SK-N-SH (cell line): ENCODE measurements around the gene GATA3. TPM values are rescaled to one million over a fixed set of nuclear protein-coding genes. Genes with fewer than 3 reads are reported as not detected.

Experiments used
- CTCF ChIA-PET: fragments of 300-600, 350-600 bp; formaldehyde crosslinking; extraction: SDS; loops from one replicate; lab custom pipeline; 2021; lab: Yijun Ruan, JAX
- POLR2A ChIA-PET: fragments of 350-600 bp; sonication (Branson Sonifier 250); formaldehyde crosslinking; extraction: SDS; loops from one replicate; lab custom pipeline; 2020; ENCODE audit warnings: antibody characterized with exemption, inconsistent platforms; lab: Yijun Ruan, JAX
- DNase-seq: peaks from one replicate; pipeline ENCODE4 v3.0.0; 2012
- H2AFZ ChIP-seq: fragments of 200-600 bp; sonication (generic); 2 replicates; pipeline ENCODE4 v1.8.1; 2016; ENCODE audit warnings: antibody characterized with exemption, mild to moderate bottlenecking, low read depth
- H3F3A ChIP-seq: fragments of 200-600 bp; sonication (generic); replicated peaks from 2 replicates; pipeline ENCODE3; 2016; ENCODE audit warnings: antibody characterized with exemption, mild to moderate bottlenecking; ENCODE audit not compliant: insufficient read depth
- H3K27ac ChIP-seq, 2 experiments: fragments of 200-500 bp in 1 of 2; fragments of 200-600 bp in 1 of 2; sonication (Bioruptor generic) in 1 of 2; sonication (generic), shearing (Covaris generic) in 1 of 2; 2 replicates each; pipeline versions ENCODE4 v1.5.1 to v1.6.1; 2014 to 2016; ENCODE audit warnings: low read depth in 2 of 2, inconsistent platforms in 1 of 2, low read length in 1 of 2, mild to moderate bottlenecking in 1 of 2, mixed read lengths in 1 of 2
- H3K27me3 ChIP-seq: fragments of 200-600 bp; sonication (generic), shearing (Covaris generic); 2 replicates; pipeline ENCODE4 v1.6.1; 2016; ENCODE audit warnings: mixed run types; ENCODE audit not compliant: insufficient read depth
- H3K36me3 ChIP-seq, 2 experiments: fragments of 200-500 bp in 1 of 2; fragments of 200-600 bp in 1 of 2; sonication (Bioruptor generic) in 1 of 2; sonication (generic) in 1 of 2; replicated peaks in 1 of 2; 2 replicates each; pipeline versions ENCODE3 to v1.5.1; 2014 to 2016; ENCODE audit warnings: low read length in 1 of 2, mild to moderate bottlenecking in 1 of 2; ENCODE audit not compliant: insufficient read depth in 2 of 2, control insufficient read depth in 1 of 2
- H3K4me1 ChIP-seq, 2 experiments: fragments of 200-500 bp in 1 of 2; fragments of 200-600 bp in 1 of 2; sonication (Bioruptor generic) in 1 of 2; sonication (generic), shearing (Covaris generic) in 1 of 2; 2 replicates each; pipeline versions ENCODE4 v1.5.1 to v1.6.1; 2014 to 2016; ENCODE audit warnings: low read depth in 1 of 2, low read length in 1 of 2, mixed run types in 1 of 2; ENCODE audit not compliant: insufficient read depth in 2 of 2, control insufficient read depth in 1 of 2
- H3K4me2 ChIP-seq: fragments of 200-600 bp; sonication (generic), shearing (Covaris generic); 2 replicates; pipeline ENCODE4 v1.6.1; 2017; ENCODE audit warnings: mixed run types
- H3K4me3 ChIP-seq, 2 experiments: fragments of 200-500 bp in 1 of 2; fragments of 200-600 bp in 1 of 2; sonication (Bioruptor generic) in 1 of 2; sonication (generic), shearing (Covaris generic) in 1 of 2; 2 replicates each; pipeline versions ENCODE4 v1.5.1 to v1.8.1; 2014 to 2016; ENCODE audit warnings: low read depth in 2 of 2, inconsistent platforms in 1 of 2, low read length in 1 of 2, mild to moderate bottlenecking in 1 of 2, mixed read lengths in 1 of 2, moderate library complexity in 1 of 2
- H3K79me2 ChIP-seq: fragments of 200-600 bp; sonication (generic); 2 replicates; pipeline ENCODE4 v1.8.1; 2017; ENCODE audit warnings: mild to moderate bottlenecking; ENCODE audit not compliant: insufficient read depth
- H3K9ac ChIP-seq: fragments of 200-600 bp; sonication (generic); 2 replicates; pipeline ENCODE4 v1.6.1; 2017; ENCODE audit warnings: mixed run types
- H3K9me2 ChIP-seq: fragments of 200-600 bp; sonication (generic); 2 replicates; pipeline ENCODE4 v1.6.1; 2017; ENCODE audit warnings: mixed run types
- H3K9me3 ChIP-seq: fragments of 200-600 bp; sonication (generic); 2 replicates; pipeline ENCODE4 v1.6.1; 2017; ENCODE audit warnings: mixed run types, mild to moderate bottlenecking, moderate library complexity
- H4K20me1 ChIP-seq: fragments of 200-600 bp; sonication (generic); 2 replicates; pipeline ENCODE4 v1.6.1; 2017; ENCODE audit warnings: mild to moderate bottlenecking, mixed run types; ENCODE audit not compliant: insufficient read depth
- FOXM1 ChIP-seq: IDR thresholded peaks from 2 replicates; pipeline ENCODE4 v1.4.0; 2012; ENCODE audit warnings: low read depth, mild to moderate bottlenecking
- IRF3 ChIP-seq: fragments of 150-350 bp; IDR thresholded peaks from 2 replicates; pipeline ENCODE4 v1.6.1; 2016; ENCODE audit warnings: mild to moderate bottlenecking, low read depth, low read length
- MAX ChIP-seq: IDR thresholded peaks from 2 replicates; pipeline ENCODE4 v1.4.0; 2012; ENCODE audit warnings: low read depth
- MXI1 ChIP-seq: IDR thresholded peaks from 2 replicates; pipeline ENCODE4 v1.6.1; 2012; ENCODE audit warnings: mild to moderate bottlenecking, low read depth, low read length, improper control_type of control experiment
- NFIC ChIP-seq: IDR thresholded peaks from 2 replicates; pipeline ENCODE4 v1.4.0; 2012; ENCODE audit warnings: borderline replicate concordance
- REST ChIP-seq: IDR thresholded peaks from 2 replicates; pipeline ENCODE4 v1.6.1; 2012; ENCODE audit warnings: mild to moderate bottlenecking, low read depth, low read length, moderate library complexity
- RFX5 ChIP-seq: IDR thresholded peaks from 2 replicates; pipeline ENCODE4 v1.6.1; 2012; ENCODE audit warnings: mild to moderate bottlenecking, improper control_type of control experiment, low read length
- SMC3 ChIP-seq: IDR thresholded peaks from 2 replicates; pipeline ENCODE4 v1.6.1; 2012; ENCODE audit warnings: low read depth, low read length, improper control_type of control experiment
- TAF1 ChIP-seq: IDR thresholded peaks from 2 replicates; pipeline ENCODE4 v1.6.1; 2012; ENCODE audit warnings: low read depth, mild to moderate bottlenecking, low read length, moderate library complexity, borderline replicate concordance
- TCF12 ChIP-seq: IDR thresholded peaks from 2 replicates; pipeline ENCODE4 v1.4.0; 2012
- TEAD4 ChIP-seq: IDR thresholded peaks from 2 replicates; pipeline ENCODE4 v1.4.0; 2012; ENCODE audit warnings: mild to moderate bottlenecking, borderline replicate concordance; ENCODE audit not compliant: insufficient read depth
- USF2 ChIP-seq: fragments of 150-350 bp; IDR thresholded peaks from 2 replicates; pipeline ENCODE4 v1.6.1; 2017; ENCODE audit warnings: antibody characterized with exemption, low read length, low read depth, borderline replicate concordance
- ZBTB33 ChIP-seq: IDR thresholded peaks from 2 replicates; pipeline ENCODE4 v1.4.0; 2012; ENCODE audit warnings: low read depth, borderline replicate concordance
- WGBS: methylation state at CpG from one replicate; pipeline ENCODE4 v1.1.6; 2017; ENCODE audit warnings: low lambda C conversion rate; 5-methylcytosine and 5-hydroxymethylcytosine counted together
- polyA plus RNA-seq, 3 experiments: library from polyadenylated mRNA; depleted of rRNA; stranded (reverse); fragments of >200 nt; gene quantifications; 2 replicates each; pipeline ENCODE4 v1.2.3, GENCODE V29; 2012

The GATA3 gene
- polyA plus RNA-seq, 1 of the 3 experiments (the other 2 are of a cell fraction) = 14.3 TPM

GRCh38 chr10:8023321-8023720 is 31.2 kb upstream of the GATA3 start:
- no peaks in the 10 kb centered on the region for H4K20me1 ChIP-seq
- H3K9me3 ChIP-seq = no peaks in the 10 kb centered on the region
- no peak overlapping the region for H2AFZ ChIP-seq
- no peak overlapping the region for H3K4me3 ChIP-seq
- WGBS = 93% methylated on average over 4 of the region's 4 CpGs
- ChIA-PET CTCF (interaction anchor here (0.5 to 0.7 kb wide), 2 partner anchors 948 to 1677 kb away, joined by 3 read pairs; no protein-coding TSS in a partner anchor), POLR2A (no interaction called here)
- H3K9ac ChIP-seq = no peak overlapping the region
- no peaks in the 10 kb centered on the region for H3K9me2 ChIP-seq
- no peaks in the 10 kb centered on the region for H3K27me3 ChIP-seq
- no peak overlapping the region for H3K4me2 ChIP-seq
- H3K27ac ChIP-seq = no peak overlapping the region
- H3K4me1 ChIP-seq = no peaks in the 10 kb centered on the region
- no peaks in the 10 kb centered on the region for H3K36me3 ChIP-seq
- TF ChIP-seq SMC3 = no peak
- no peak for TF ChIP-seq ZBTB33
- no peak for TF ChIP-seq RFX5
- H3F3A ChIP-seq = peaks cover 3% of the 10 kb centered on the region
- DNase-seq = no peak
- no peaks in the 10 kb centered on the region for H3K79me2 ChIP-seq

GRCh38 chr10:8023851-8024250 is 30.6 kb upstream of the GATA3 start:
- no peak for TF ChIP-seq RFX5
- no peak for TF ChIP-seq TEAD4
- TF ChIP-seq REST = no peak
- TF ChIP-seq MAX = no peak
- TF ChIP-seq IRF3 = no peak
- TF ChIP-seq SMC3 = no peak
- TF ChIP-seq NFIC = no peak
- TF ChIP-seq FOXM1 = no peak
- TF ChIP-seq TCF12 = no peak
- no peak for TF ChIP-seq USF2
- TF ChIP-seq TAF1 = no peak
- no peak for TF ChIP-seq MXI1
- Histone ChIP-seq H3K79me2 (no peaks in the 10 kb centered on the region), H4K20me1 (no peaks in the 10 kb centered on the region), H3K27me3 (no peaks in the 10 kb centered on the region), H3F3A (no peaks in the 10 kb centered on the region), H3K9me2 (no peaks in the 10 kb centered on the region), H3K4me3 (no peak overlapping the region), H3K4me1 (no peaks in the 10 kb centered on the region), H2AFZ (no peak overlapping the region), H3K27ac (no peak overlapping the region), H3K9ac (no peak overlapping the region), H3K4me2 (no peak overlapping the region), H3K36me3 (no peaks in the 10 kb centered on the region), H3K9me3 (no peaks in the 10 kb centered on the region)
- ChIA-PET CTCF (interaction anchor here (0.7 kb wide), 1 partner anchor 1677 kb away, joined by 3 read pairs; no protein-coding TSS in a partner anchor), POLR2A (no interaction called here)
- WGBS = 77% methylated on average over 2 of the region's 2 CpGs
- no peak for DNase-seq
